DND-41 (cell line): ENCODE measurements around the gene MRPS2.

Experiments used
- CTCF ChIP-seq: IDR thresholded peaks from 2 replicates; pipeline ENCODE4 v1.5.1; 2012; ENCODE audit warnings: borderline replicate concordance, low read length, moderate library complexity, mild to moderate bottlenecking; ENCODE audit not compliant: poor library complexity, severe bottlenecking; ENCODE audit errors: extremely low read depth
- EZH2 ChIP-seq: IDR thresholded peaks from 3 replicates; pipeline ENCODE4 v1.6.1; 2012; ENCODE audit warnings: borderline replicate concordance, low read depth, mild to moderate bottlenecking, moderate library complexity, low read length, inconsistent platforms; ENCODE audit not compliant: severe bottlenecking

GRCh38 chr9:135479469-135480052 is 20.9 kb upstream of the MRPS2 start, which contains the start of gene PPP1R26:
- TF ChIP-seq EZH2: no peak
- TF ChIP-seq CTCF: no peak
